GM21619 (cell line): ENCODE results near the gene LDLRAD4.

Experiments
- ATAC-seq: cut with Tn5 transposase; IDR thresholded peaks from one replicate; pipeline ENCODE4 v1.9.1; 2021; ENCODE audit not compliant: unreplicated experiment

LDLRAD4 gene

GRCh38 chr18:13522861-13523660 is 304.5 kb downstream of the LDLRAD4 start:
- ATAC-seq: no peak

- no peak for ATAC-seq
These were observed 305.5 kb downstream of the LDLRAD4 start for GRCh38 chr18:13524054-13524453.

- no peak for ATAC-seq
These were observed 306.3 kb downstream of the LDLRAD4 start for GRCh38 chr18:13524811-13525210.

- no peak for ATAC-seq
These were observed 306.9 kb downstream of the LDLRAD4 start for GRCh38 chr18:13525381-13526029.

GRCh38 chr18:13526519-13526918 is 308.0 kb downstream of the LDLRAD4 start:
- no peak for ATAC-seq

GRCh38 chr18:13527256-13527655 is 308.7 kb downstream of the LDLRAD4 start:
- ATAC-seq: no peak

- no peak for ATAC-seq
These were observed 309.2 kb downstream of the LDLRAD4 start for GRCh38 chr18:13527730-13528129.

- ATAC-seq: no peak
These were observed 310.3 kb downstream of the LDLRAD4 start for GRCh38 chr18:13528739-13529392.

- no peak for ATAC-seq
These were observed 311.7 kb downstream of the LDLRAD4 start for GRCh38 chr18:13530033-13530878.

GRCh38 chr18:13530879-13531387 is 312.4 kb downstream of the LDLRAD4 start:
- ATAC-seq: no peak

- no peak for ATAC-seq
These were observed 313.2 kb downstream of the LDLRAD4 start for GRCh38 chr18:13531681-13532325.

- no peak for ATAC-seq
These were observed 314.0 kb downstream of the LDLRAD4 start for GRCh38 chr18:13532406-13533075.

- no peak for ATAC-seq
These were observed 316.1 kb downstream of the LDLRAD4 start for GRCh38 chr18:13534631-13535030.

- ATAC-seq: no peak
These were observed 318.0 kb downstream of the LDLRAD4 start for GRCh38 chr18:13536578-13536977.

- ATAC-seq: no peak
These were observed 318.6 kb downstream of the LDLRAD4 start for GRCh38 chr18:13537022-13537780.

GRCh38 chr18:13538630-13539029 is 320.1 kb downstream of the LDLRAD4 start:
- no peak for ATAC-seq

- no peak for ATAC-seq
These were observed 320.5 kb downstream of the LDLRAD4 start for GRCh38 chr18:13539050-13539449.

GRCh38 chr18:13539843-13540476 is 321.4 kb downstream of the LDLRAD4 start:
- no peak for ATAC-seq
